Measurements from ENCODE around the gene TLK2. TPM values are rescaled to one million over a fixed set of nuclear protein-coding genes. Genes with fewer than 3 reads are reported as not detected.

The TLK2 gene
- polyA plus RNA-seq, 1 donor (not counting 4 experiments of a cell fraction or from before 2014, with no cell fraction given) = 33.4 TPM

DNA sequence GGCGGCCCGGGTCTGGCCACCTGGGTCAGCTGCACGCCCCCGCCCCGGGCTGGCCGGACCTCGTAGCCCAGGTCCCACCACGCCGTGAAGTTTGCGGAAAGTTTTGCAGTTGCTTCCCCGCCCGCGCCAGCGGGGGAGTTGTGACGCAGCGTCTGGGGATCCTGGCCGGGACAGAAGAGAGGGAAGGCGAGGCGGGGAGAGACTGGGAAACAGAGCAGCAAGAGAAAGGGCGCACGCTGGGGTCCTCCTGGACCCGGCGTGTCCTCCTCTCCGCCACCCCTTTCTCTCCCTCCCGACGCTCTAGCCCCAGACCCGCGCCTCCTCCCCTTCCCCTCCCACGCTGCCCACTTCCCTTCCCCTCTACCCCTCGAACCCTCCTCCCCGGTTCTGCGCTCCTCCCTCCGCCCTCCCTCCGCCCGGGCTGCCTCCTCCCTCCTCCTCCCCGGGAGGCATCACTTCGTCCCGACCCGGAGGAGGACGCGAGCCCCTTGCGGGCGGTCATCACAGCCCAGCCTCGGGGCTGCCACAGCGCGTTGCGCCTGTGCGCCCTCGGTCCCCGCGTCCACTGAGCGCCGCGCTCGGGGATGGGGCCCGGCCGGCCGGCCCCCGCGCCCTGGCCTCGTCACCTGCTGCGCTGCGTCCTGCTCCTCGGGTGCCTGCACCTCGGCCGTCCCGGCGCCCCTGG, 148.7 kb downstream of the TLK2 start, which contains the start of gene MRC2:
MRC2 (plus strand) TSS at position 452 of the 685 bp plus-strand sequence; CDS start at position 585, 133 bp downstream.
- peaks cover 43% of the 10 kb centered on the region for H3K79me2 ChIP-seq (ENCODE audit: control insufficient read depth, insufficient read depth, low read length)
- peak within 1 kb of the TSS; percentile 40 for H3K27ac ChIP-seq (ENCODE audit: control insufficient read depth, insufficient read depth, low read length)
- dilution Hi-C loops (cut with MboI; ENCODE audit: extremely low pct_ligation_motif_present, low sequenced_read_pairs) = no loop called here
- FAIRE-seq (no peak), DNase-seq (ENCODE audit: low read depth, low spot score) (no peak)
- H3K36me3 ChIP-seq (ENCODE audit: control insufficient read depth in 2 of 2, extremely low read depth in 1 of 2, insufficient read depth in 2 of 2, low read length in 2 of 2) = peaks cover 0 to 6% of the 10 kb centered on the region in 2 experiments
- no peak for TF ChIP-seq EZH2 (IDR thresholded peaks at IDR 0.05; ENCODE audit: low read length)
- TF ChIP-seq, protein P1, sequence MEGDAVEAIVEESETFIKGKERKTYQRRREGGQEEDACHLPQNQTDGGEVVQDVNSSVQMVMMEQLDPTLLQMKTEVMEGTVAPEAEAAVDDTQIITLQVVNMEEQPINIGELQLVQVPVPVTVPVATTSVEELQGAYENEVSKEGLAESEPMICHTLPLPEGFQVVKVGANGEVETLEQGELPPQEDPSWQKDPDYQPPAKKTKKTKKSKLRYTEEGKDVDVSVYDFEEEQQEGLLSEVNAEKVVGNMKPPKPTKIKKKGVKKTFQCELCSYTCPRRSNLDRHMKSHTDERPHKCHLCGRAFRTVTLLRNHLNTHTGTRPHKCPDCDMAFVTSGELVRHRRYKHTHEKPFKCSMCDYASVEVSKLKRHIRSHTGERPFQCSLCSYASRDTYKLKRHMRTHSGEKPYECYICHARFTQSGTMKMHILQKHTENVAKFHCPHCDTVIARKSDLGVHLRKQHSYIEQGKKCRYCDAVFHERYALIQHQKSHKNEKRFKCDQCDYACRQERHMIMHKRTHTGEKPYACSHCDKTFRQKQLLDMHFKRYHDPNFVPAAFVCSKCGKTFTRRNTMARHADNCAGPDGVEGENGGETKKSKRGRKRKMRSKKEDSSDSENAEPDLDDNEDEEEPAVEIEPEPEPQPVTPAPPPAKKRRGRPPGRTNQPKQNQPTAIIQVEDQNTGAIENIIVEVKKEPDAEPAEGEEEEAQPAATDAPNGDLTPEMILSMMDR (optimal IDR thresholded peaks at IDR 0.05 in 1 of 3, IDR thresholded peaks at IDR 0.05 in 1 of 3, conservative IDR thresholded peaks at IDR 0.05 in 1 of 3; ENCODE audit: extremely low read depth in 1 of 3, insufficient read depth in 2 of 3, low read length in 3 of 3) = no peak
- peak within 1 kb of the TSS; percentile 80 for H2AFZ ChIP-seq (ENCODE audit: control insufficient read depth, low read length)
- peak within 1 kb of the TSS; percentile 71 for H3K9ac ChIP-seq (ENCODE audit: control insufficient read depth, extremely low read depth, insufficient read depth, low read length)
- no peaks in the 10 kb centered on the region for H3K9me1 ChIP-seq (ENCODE audit: control insufficient read depth, extremely low read depth, insufficient read depth, low read length)
- peak within 1 kb of the TSS; percentile 65 to 92 (median 79) for H3K4me3 ChIP-seq (ENCODE audit: control insufficient read depth in 2 of 3, extremely low read depth in 1 of 3, insufficient read depth in 2 of 3, low read depth in 1 of 3, low read length in 3 of 3)
- H3K4me2 ChIP-seq (ENCODE audit: control insufficient read depth, extremely low read depth, insufficient read depth, low read depth, low read length) = peak within 1 kb of the TSS; percentile 92
- H3K9me3 ChIP-seq (ENCODE audit: control insufficient read depth, low read depth, low read length) = no peaks in the 10 kb centered on the region
- no peaks in the 10 kb centered on the region for H4K20me1 ChIP-seq (ENCODE audit: control insufficient read depth, extremely low read depth, insufficient read depth, low read length)
- peaks cover 22% of the 10 kb centered on the region for H3K4me1 ChIP-seq (ENCODE audit: control insufficient read depth, extremely low read depth, insufficient read depth, low read length)
- no peaks in the 10 kb centered on the region for H3K27me3 ChIP-seq (ENCODE audit: control insufficient read depth, extremely low read depth, insufficient read depth, low read length)

DNA sequence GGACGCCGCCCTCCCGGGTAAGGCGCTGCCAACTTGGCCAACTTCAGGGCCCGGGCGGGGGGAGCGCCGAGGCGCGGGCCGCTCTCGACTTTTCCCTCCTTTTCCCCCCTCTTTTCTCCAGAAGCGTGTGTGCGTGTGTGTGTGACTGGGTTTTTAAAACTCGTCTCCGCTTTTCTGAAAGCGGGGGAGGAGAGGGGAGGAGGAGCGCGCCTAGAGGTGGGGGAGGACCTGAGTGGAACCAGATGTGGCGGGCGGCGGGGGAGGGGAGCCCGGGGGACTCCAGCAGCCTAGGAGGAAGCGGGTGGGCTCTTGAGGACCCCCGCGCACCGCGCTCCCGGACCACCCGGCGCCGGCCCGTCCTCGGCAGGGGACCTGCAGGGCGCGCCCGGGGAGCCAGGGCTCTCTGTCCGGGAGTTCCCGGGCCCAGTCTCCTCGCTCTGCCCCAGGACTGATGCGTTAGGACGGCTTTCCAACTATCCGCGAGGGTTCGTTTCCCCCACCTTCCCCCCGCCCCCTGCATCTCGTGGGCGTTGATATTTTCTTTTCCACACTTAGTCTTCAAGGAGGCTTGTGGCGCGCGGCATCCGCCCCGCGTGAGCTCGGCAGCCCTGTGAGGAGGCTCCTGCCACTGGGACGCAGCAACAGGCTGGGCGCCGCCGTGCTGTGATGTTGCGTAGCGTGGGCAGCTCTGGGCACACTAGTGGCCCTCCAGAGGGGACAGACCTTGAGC, 149.4 kb downstream of the TLK2 start:
- DNase-seq (ENCODE audit: low read depth, low spot score) (no peak), FAIRE-seq (no peak)
- Histone ChIP-seq H3K9me1 (ENCODE audit: control insufficient read depth, extremely low read depth, insufficient read depth, low read length) (peaks cover 3% of the 10 kb centered on the region), H4K20me1 (ENCODE audit: control insufficient read depth, extremely low read depth, insufficient read depth, low read length) (no peaks in the 10 kb centered on the region), H3K27ac (ENCODE audit: control insufficient read depth, insufficient read depth, low read length) (peak overlapping the region; percentile 40), H3K36me3 (ENCODE audit: control insufficient read depth in 2 of 2, extremely low read depth in 1 of 2, insufficient read depth in 2 of 2, low read length in 2 of 2) (peaks cover 0 to 6% of the 10 kb centered on the region in 2 experiments), H3K9ac (ENCODE audit: control insufficient read depth, extremely low read depth, insufficient read depth, low read length) (peak overlapping the region; percentile 71), H3K27me3 (ENCODE audit: control insufficient read depth, extremely low read depth, insufficient read depth, low read length) (no peaks in the 10 kb centered on the region), H3K9me3 (ENCODE audit: control insufficient read depth, low read depth, low read length) (no peaks in the 10 kb centered on the region), H3K79me2 (ENCODE audit: control insufficient read depth, insufficient read depth, low read length) (peaks cover 50% of the 10 kb centered on the region), H3K4me3 (ENCODE audit: control insufficient read depth in 2 of 3, extremely low read depth in 1 of 3, insufficient read depth in 2 of 3, low read depth in 1 of 3, low read length in 3 of 3) (peak overlapping the region; percentile 65 to 92 (median 79)), H2AFZ (ENCODE audit: control insufficient read depth, low read length) (peak overlapping the region; percentile 80), H3K4me2 (ENCODE audit: control insufficient read depth, extremely low read depth, insufficient read depth, low read depth, low read length) (peak overlapping the region; percentile 92), H3K4me1 (ENCODE audit: control insufficient read depth, extremely low read depth, insufficient read depth, low read length) (peaks cover 22% of the 10 kb centered on the region)
- dilution Hi-C loops (cut with MboI; ENCODE audit: extremely low pct_ligation_motif_present, low sequenced_read_pairs) = no loop called here
- no peak for TF ChIP-seq EZH2 (IDR thresholded peaks at IDR 0.05; ENCODE audit: low read length)
- TF ChIP-seq, protein P1 (optimal IDR thresholded peaks at IDR 0.05 in 1 of 3, IDR thresholded peaks at IDR 0.05 in 1 of 3, conservative IDR thresholded peaks at IDR 0.05 in 1 of 3; ENCODE audit: extremely low read depth in 1 of 3, insufficient read depth in 2 of 3, low read length in 3 of 3) = peak in 1 of 3 experiments; percentile 4

All from keratinocyte (primary cell).